Upper lobe of right lung (tissue), 1 donor: ENCODE data around the gene AADACL3. TPM values are rescaled to one million over a fixed set of nuclear protein-coding genes. Genes with fewer than 3 reads are reported as not detected.

Experiments used
- ATAC-seq: fragments of 200-7000 bp; cut with Tn5 transposase; one replicate; pipeline ENCODE4 v1.9.1; 2020; ENCODE audit warnings: mild to moderate bottlenecking, moderate library complexity
- DNase-seq: peaks from one replicate; pipeline ENCODE4 v3.0.0-alpha.2; 2020
- H3K27ac ChIP-seq: fragments of 200-600 bp; one replicate; pipeline ENCODE4 v1.8.0; 2022
- H3K27me3 ChIP-seq: fragments of 200-600 bp; one replicate; pipeline ENCODE4 v1.8.0; 2022; ENCODE audit warnings: mild to moderate bottlenecking
- H3K36me3 ChIP-seq: fragments of 200-600 bp; one replicate; pipeline ENCODE4 v1.8.0; 2022
- H3K4me1 ChIP-seq: fragments of 200-600 bp; one replicate; pipeline ENCODE4 v1.8.0; 2022
- H3K4me3 ChIP-seq: fragments of 200-600 bp; one replicate; pipeline ENCODE4 v1.8.0; 2022; ENCODE audit warnings: mild to moderate bottlenecking
- H3K9me3 ChIP-seq: fragments of 200-600 bp; one replicate; pipeline ENCODE4 v1.8.0; 2022
- CTCF ChIP-seq: fragments of 200-600 bp; IDR thresholded peaks from one replicate; pipeline ENCODE4 v1.8.0; 2022; ENCODE audit warnings: antibody characterized with exemption
- intact Hi-C: fragments of 100-400 bp; cut with DNase I; formaldehyde crosslinking; loops from one replicate; pipeline ENCODE4 v1.11.0; 2022
- total RNA-seq: library from RNA; stranded (reverse); fragmentation: NEBNext Ultra II Directional; extraction: Animal tissue kit (Norgen Biotek cat#: 25700); gene quantifications from one replicate; pipeline ENCODE4 v1.2.1, GENCODE V29; 2021
- donor health status: DM: no; HTN: yes; CAD: no; lungs with severe emphysema.

AADACL3 gene
- total RNA-seq, 1 donor from 2014 or later = not detected

- H3K27ac ChIP-seq = no peak overlapping the region
- no peaks in the 10 kb centered on the region for H3K9me3 ChIP-seq
- H3K36me3 ChIP-seq = no peaks in the 10 kb centered on the region
- ATAC-seq (no peak), DNase-seq (no peak)
- no peaks in the 10 kb centered on the region for H3K4me1 ChIP-seq
- TF ChIP-seq CTCF = no peak
- H3K27me3 ChIP-seq = peaks cover 12% of the 10 kb centered on the region
- intact Hi-C loops = no loop called here
- H3K4me3 ChIP-seq = no peak overlapping the region
Measured at GRCh38 chr1:12769976-12770505, 54.1 kb downstream of the AADACL3 start.

- Histone ChIP-seq H3K9me3 (no peaks in the 10 kb centered on the region), H3K27ac (no peak overlapping the region), H3K27me3 (peaks cover 12% of the 10 kb centered on the region), H3K36me3 (no peaks in the 10 kb centered on the region), H3K4me1 (no peaks in the 10 kb centered on the region), H3K4me3 (no peak overlapping the region)
- intact Hi-C loops = no loop called here
- DNase-seq (no peak), ATAC-seq (no peak)
- no peak for TF ChIP-seq CTCF
Measured at GRCh38 chr1:12770620-12771019, 54.7 kb downstream of the AADACL3 start.

- peaks cover 12% of the 10 kb centered on the region for H3K27me3 ChIP-seq
- no peak for TF ChIP-seq CTCF
- no peaks in the 10 kb centered on the region for H3K4me1 ChIP-seq
- intact Hi-C loops = no loop called here
- no peaks in the 10 kb centered on the region for H3K9me3 ChIP-seq
- DNase-seq (no peak), ATAC-seq (no peak)
- no peaks in the 10 kb centered on the region for H3K36me3 ChIP-seq
- no peak overlapping the region for H3K27ac ChIP-seq
- no peak overlapping the region for H3K4me3 ChIP-seq
Measured at GRCh38 chr1:12771186-12771585, 55.3 kb downstream of the AADACL3 start.

GRCh38 chr1:12772520-12772919 lies 56.6 kb downstream of the AADACL3 start:
- no peak for DNase-seq

GRCh38 chr1:12773438-12773837 lies 57.5 kb downstream of the AADACL3 start, which contains the start of gene PRAMEF12:
TSS of gene PRAMEF12 (plus strand) at chr1:12773738. CDS start at chr1:12774868, 1,130 bp downstream.
- ATAC-seq = no peak
- no peak for DNase-seq

More at GRCh38 chr1:12772520-12772919, 56.6 kb downstream of the AADACL3 start:
- intact Hi-C loops = no loop called here
- Histone ChIP-seq H3K4me1 (no peaks in the 10 kb centered on the region), H3K36me3 (no peaks in the 10 kb centered on the region), H3K27me3 (peaks cover 12% of the 10 kb centered on the region), H3K4me3 (no peak overlapping the region), H3K9me3 (no peaks in the 10 kb centered on the region), H3K27ac (no peak overlapping the region)
- no peak for TF ChIP-seq CTCF
- ATAC-seq = no peak

More at GRCh38 chr1:12773438-12773837, 57.5 kb downstream of the AADACL3 start, which contains the start of gene PRAMEF12:
- Histone ChIP-seq H3K36me3 (no peaks in the 10 kb centered on the region), H3K4me3 (no peak within 1 kb of the TSS), H3K4me1 (no peaks in the 10 kb centered on the region), H3K27ac (no peak within 1 kb of the TSS), H3K27me3 (peaks cover 12% of the 10 kb centered on the region), H3K9me3 (no peaks in the 10 kb centered on the region)
- intact Hi-C loops = no loop called here
- TF ChIP-seq CTCF = no peak
